Mucosa of descending colon (tissue), 3 donors: ENCODE data around the gene PPHLN1. TPM values are rescaled to one million over a fixed set of nuclear protein-coding genes. Genes with fewer than 3 reads are reported as not detected.

Experiments
- ATAC-seq: fragments of 200-7000 bp; cut with Tn5 transposase; one replicate; pipeline ENCODE4 v1.9.1; 2020; ENCODE audit warnings: mild to moderate bottlenecking, moderate library complexity
- DNase-seq, 3 donors: peaks; one replicate each; pipeline ENCODE4 v3.0.0-alpha.2; 2020
- H3K36me3 ChIP-seq: fragments of 200-600 bp; one replicate; pipeline ENCODE4 v1.8.0; 2021; ENCODE audit warnings: low read depth, mild to moderate bottlenecking
- H3K4me1 ChIP-seq: fragments of 200-600 bp; one replicate; pipeline ENCODE4 v1.8.0; 2021; ENCODE audit warnings: low read depth, mild to moderate bottlenecking
- H3K4me3 ChIP-seq: fragments of 200-600 bp; one replicate; pipeline ENCODE4 v1.8.0; 2021; ENCODE audit warnings: mild to moderate bottlenecking
- H3K9me3 ChIP-seq: fragments of 200-600 bp; one replicate; pipeline ENCODE4 v1.8.0; 2021; ENCODE audit warnings: mild to moderate bottlenecking
- CTCF ChIP-seq: fragments of 200-600 bp; IDR thresholded peaks from one replicate; pipeline ENCODE4 v1.8.0; 2022; ENCODE audit warnings: antibody characterized with exemption, mild to moderate bottlenecking
- intact Hi-C, 2 donors: fragments of 100-400 bp; cut with DNase I in 1 of 2; cut with micrococcal nuclease in 1 of 2; formaldehyde crosslinking; loops; one replicate each; pipeline versions ENCODE4 v1.11.0 to v1.11.1; 2022; cut with DNase I, micrococcal nuclease
- long read RNA-seq, 2 donors: library from polyadenylated mRNA; unstranded; transcript quantifications; one replicate each; pipeline ENCODE4 v2.0.0, GENCODE V29; 2019 to 2021
- total RNA-seq, 3 donors: library from RNA; stranded (reverse); fragmentation: NEBNext Ultra II Directional in 2 of 3; extraction: Animal tissue kit (Norgen Biotek cat#: 25700) in 2 of 3; gene quantifications; one replicate each; pipeline versions ENCODE4 v1.2.1 to v1.2.4, GENCODE V29; 2021 to 2023
- donor health status: DM: no; HTN: no; CAD: no; lungs with moderate emphysema.
- donor health status: DM: no; HTN: no; CAD: no.
- donor health status: DM: no; HTN: yes; CAD: no.

PPHLN1 gene
- 10 to 100 TPM; 43.7 to 50.6 (median 44.9) TPM for total RNA-seq
- long read RNA-seq, donor 1, transcript PPHLN1-204 (10 exons, 1,643 nt), result major isoform, 5 of 23 reads
- long read RNA-seq, donor 1, partial matches to known transcripts, result 9 of 23 reads
- long read RNA-seq, donor 1, other reads (novel, unspliced or antisense), result 6 of 23 reads
- long read RNA-seq, donor 2, transcript PPHLN1-204 (10 exons, 1,643 nt), result major isoform, 7 of 14 reads
- long read RNA-seq, donor 2, partial matches to known transcripts, result 5 of 14 reads
- long read RNA-seq, donor 2, other reads (novel, unspliced or antisense), result 1 of 14 reads

- intact Hi-C loops, result loop anchor here (10.0 kb wide), 1 partner anchor 181 kb away; the partner anchor contains the start of gene GXYLT1 (in 2 of the 2)
- no peak for TF ChIP-seq CTCF
- peak within 1 kb of the TSS; percentile 48 for H3K4me3 ChIP-seq
- peak; percentile 99 for ATAC-seq
- peak; percentile 87 to 91 (median 90) for DNase-seq
- no peaks in the 10 kb centered on the region for H3K36me3 ChIP-seq
- no peaks in the 10 kb centered on the region for H3K9me3 ChIP-seq
- H3K4me1 ChIP-seq, result peaks cover 17% of the 10 kb centered on the region
Observed at GRCh38 chr12:42325653-42326474, at the start of gene PPHLN1, which contains the start of gene ZCRB1. PPHLN1 (plus strand) TSS chr12:42326167; CDS start chr12:42335903, 9,736 bp downstream. ZCRB1 (minus strand) TSS chr12:42326094; CDS start chr12:42324102, 1,992 bp downstream.

- Histone ChIP-seq H3K36me3 (no peaks in the 10 kb centered on the region), H3K4me1 (no peaks in the 10 kb centered on the region), H3K9me3 (no peaks in the 10 kb centered on the region), H3K4me3 (no peak overlapping the region)
- TF ChIP-seq CTCF, result no peak
- DNase-seq, result no peak
- ATAC-seq, result no peak
- intact Hi-C loops, result no loop called here
Observed at GRCh38 chr12:42277396-42278127, 48.4 kb upstream of the PPHLN1 start.

GRCh38 chr12:42278128-42278510 is 47.8 kb upstream of the PPHLN1 start:
- Histone ChIP-seq H3K4me3 (no peak overlapping the region), H3K4me1 (no peaks in the 10 kb centered on the region), H3K36me3 (no peaks in the 10 kb centered on the region), H3K9me3 (no peaks in the 10 kb centered on the region)
- no peak for DNase-seq
- TF ChIP-seq CTCF, result no peak
- intact Hi-C loops, result no loop called here
- ATAC-seq, result no peak

- intact Hi-C loops, result no loop called here
- Histone ChIP-seq H3K4me3 (no peak overlapping the region), H3K36me3 (no peaks in the 10 kb centered on the region), H3K4me1 (no peaks in the 10 kb centered on the region), H3K9me3 (no peaks in the 10 kb centered on the region)
- ATAC-seq (no peak), DNase-seq (no peak)
- TF ChIP-seq CTCF, result no peak
Observed at GRCh38 chr12:42281278-42281677, 44.7 kb upstream of the PPHLN1 start.

- ATAC-seq, result no peak
- Histone ChIP-seq H3K4me1 (no peaks in the 10 kb centered on the region), H3K36me3 (no peaks in the 10 kb centered on the region), H3K9me3 (no peaks in the 10 kb centered on the region), H3K4me3 (no peak overlapping the region)
- DNase-seq, result no peak
- intact Hi-C loops, result no loop called here
- no peak for TF ChIP-seq CTCF
Observed at GRCh38 chr12:42281844-42282243, 44.1 kb upstream of the PPHLN1 start.
